GDM1 (cell line): ENCODE data around the gene NEURL1.

Experiments
- DNase-seq: peaks from one replicate; lab custom pipeline; 2025; lab: John Stamatoyannopoulos, UW

The NEURL1 gene

DNA sequence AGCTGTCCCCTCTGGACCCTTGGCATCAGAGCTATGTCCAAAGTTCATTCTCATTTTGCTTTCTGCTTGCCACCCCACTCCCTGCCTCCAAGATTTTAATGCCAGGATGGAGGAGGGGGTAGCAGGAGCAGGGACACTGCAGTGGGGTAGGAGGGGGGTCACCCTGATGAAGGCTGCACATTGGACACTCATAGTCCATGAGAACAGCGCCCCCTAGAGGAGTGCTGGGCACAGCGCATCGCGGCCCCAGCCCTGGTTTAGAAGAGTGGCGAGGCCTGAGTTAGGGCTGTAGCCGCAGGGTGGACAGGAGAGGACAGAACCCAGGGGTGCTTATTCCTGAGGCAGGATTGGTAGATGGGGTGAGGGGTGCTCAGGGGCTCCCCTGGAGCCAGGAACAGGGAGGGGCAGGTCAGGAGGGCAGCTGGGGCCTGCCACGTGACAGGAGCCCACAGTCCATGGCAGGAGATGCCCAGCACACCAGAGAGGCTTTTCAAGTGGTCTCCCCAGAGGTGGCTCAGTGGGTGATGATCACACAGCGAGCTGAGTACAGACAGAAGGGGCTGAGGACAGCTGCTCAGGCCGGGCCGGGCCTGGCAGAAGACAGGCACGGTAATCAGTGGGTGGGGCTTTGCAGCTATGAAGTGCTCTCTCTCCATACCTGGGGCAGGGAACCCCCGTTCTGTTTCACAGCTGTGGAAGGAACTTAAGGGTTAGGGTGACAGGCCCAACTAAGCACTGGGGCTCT lies 71.4 kb downstream of the NEURL1 start:
- no peak for DNase-seq

- DNase-seq, result no peak
These were observed 73.0 kb downstream of the NEURL1 start for GRCh38 chr10:103566536-103566935.

DNA sequence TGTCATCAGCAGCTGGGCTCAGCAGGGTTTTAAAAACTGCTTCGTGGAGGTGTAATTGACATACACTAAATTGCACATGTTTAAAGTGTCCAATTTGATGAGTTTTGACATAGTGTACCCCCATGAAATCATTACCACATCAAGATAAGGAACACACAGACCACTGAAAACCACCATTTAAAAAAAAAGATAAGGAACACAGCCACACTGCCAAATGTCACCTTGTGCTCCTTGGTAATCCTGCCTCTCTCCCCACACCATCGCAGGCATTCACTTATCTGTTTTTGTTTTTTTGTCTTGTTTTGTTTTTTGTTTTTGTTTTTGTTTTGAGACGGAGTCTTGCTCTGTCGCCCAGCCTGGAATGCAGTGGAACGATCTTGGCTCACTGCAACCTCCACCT lies 75.0 kb downstream of the NEURL1 start:
- DNase-seq, result no peak

DNA sequence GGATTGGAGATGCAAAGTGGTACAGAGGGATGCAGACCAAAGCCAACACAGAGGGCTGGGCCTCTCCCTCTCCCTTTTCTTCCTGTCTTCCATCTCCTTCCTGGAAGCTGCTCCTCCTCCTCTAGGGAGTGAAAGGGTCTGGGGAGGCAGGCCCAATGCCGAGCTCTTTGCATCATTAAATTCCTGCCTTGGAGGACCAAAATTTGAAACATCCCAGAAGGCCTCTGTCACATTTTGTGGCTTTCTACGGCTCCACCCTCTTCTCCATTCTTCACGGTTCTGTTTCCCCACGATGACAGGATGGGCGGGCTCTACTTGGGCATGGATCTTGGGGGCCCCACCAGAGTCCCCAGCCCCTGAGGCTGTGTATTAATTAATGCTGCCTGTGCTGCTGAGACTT lies 76.4 kb downstream of the NEURL1 start:
- no peak for DNase-seq

DNA sequence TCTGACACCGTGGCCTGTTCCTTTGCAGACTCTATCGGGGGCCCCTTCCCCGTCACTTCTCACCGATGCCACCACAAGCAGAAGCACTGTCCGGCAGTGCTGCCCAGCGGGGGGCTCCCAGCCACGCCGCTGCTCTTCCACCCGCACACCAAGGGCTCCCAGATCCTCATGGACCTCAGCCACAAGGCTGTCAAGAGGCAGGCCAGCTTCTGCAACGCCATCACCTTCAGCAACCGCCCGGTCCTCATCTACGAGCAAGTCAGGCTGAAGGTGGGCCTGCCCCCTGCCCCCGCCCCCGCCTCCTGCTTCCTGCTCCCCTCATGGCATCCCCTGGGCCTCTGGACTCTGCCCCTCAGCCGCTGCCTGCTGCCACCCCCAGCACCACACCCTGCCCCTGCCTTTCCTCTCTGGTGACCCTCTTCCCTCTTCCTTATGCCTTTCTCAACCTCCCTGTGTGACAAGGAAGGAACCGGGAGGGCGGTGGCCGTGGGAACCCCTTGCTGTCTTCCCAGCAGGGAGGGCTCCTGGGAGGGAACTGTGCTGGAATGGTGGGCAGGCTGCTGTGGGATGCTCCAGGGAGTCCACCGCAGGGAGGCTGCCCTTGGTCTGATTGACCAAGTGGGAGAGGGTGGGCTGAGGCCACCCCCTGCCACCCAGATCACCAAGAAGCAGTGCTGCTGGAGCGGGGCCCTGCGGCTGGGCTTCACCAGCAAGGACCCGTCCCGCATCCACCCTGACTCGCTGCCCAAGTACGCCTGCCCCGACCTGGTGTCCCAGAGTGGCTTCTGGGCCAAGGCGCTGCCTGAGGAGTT lies 77.5 kb downstream of the NEURL1 start:
- no peak for DNase-seq

DNA sequence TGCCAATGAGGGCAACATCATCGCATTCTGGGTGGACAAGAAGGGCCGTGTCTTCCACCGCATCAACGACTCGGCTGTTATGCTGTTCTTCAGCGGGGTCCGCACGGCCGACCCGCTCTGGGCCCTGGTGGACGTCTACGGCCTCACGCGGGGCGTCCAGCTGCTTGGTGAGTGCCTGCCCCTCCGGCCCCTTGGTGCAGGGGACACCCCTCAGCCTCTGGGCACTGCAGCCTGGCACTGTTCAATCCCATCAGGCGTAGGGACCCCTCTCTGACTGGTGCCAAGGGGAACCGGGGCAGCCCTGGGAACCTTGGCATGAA lies 78.1 kb downstream of the NEURL1 start:
- DNase-seq, result no peak

- DNase-seq, result no peak
These were observed 79.1 kb downstream of the NEURL1 start for GRCh38 chr10:103572347-103573204.

DNA sequence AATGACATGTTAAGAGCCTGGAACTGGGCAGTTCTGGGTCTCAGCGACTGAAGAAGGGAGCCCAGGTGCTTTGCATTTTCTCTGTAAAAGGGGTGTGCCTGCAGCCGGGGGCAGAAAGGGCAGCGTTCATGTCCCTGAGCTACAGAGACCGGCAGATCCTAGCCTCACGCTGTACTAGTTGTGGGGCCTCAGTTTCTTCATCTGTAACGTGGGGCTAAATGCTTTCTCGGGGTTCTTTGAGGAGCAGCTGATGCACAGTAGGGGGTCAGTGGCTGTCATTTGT lies 79.6 kb downstream of the NEURL1 start:
- no peak for DNase-seq

DNA sequence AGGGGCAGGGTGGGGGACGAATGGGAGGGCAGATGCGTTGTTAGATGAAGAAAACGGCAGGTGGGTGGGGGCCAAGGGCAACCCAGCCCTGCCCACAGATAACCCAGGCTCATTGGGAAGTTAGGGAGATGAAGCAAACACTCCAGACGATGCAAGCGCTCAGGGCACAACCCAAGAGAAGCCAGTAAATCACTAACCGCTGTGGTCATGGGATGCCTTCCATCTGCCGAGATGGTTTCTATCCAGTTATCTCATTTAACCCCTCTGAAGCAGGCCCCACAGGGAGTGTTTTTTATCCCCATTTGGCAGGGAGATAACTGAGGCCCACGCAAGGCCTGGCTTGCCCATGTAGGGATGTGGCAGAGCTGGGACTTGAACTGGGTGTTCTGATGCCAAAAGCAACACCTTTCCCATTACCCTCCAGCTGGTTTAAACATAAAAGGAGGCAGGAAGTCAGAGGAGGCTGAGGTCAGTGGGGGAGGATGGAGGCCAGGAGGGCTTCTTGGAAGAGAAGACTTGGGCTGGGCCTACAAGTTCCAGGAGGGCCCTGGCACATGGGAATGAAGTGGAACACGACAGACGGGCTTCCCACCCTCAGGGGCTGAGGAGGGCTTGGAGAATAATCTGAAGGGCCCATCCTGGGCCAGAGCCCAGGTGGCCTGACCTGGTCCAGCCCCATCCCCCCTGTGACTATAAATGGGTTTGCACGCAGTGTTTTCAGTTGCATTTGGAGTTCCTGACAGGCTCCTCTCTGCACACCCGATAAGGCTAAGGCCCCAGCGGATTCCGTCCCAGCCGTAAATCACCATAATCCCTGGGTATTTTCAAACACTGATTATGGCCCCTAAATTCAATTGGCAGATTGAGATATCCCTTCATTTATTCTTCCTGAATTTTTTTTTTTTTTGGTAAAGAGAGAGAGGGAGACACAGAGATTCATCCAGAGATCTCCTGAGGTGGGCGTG lies 80.9 kb downstream of the NEURL1 start:
- DNase-seq, result no peak

DNA sequence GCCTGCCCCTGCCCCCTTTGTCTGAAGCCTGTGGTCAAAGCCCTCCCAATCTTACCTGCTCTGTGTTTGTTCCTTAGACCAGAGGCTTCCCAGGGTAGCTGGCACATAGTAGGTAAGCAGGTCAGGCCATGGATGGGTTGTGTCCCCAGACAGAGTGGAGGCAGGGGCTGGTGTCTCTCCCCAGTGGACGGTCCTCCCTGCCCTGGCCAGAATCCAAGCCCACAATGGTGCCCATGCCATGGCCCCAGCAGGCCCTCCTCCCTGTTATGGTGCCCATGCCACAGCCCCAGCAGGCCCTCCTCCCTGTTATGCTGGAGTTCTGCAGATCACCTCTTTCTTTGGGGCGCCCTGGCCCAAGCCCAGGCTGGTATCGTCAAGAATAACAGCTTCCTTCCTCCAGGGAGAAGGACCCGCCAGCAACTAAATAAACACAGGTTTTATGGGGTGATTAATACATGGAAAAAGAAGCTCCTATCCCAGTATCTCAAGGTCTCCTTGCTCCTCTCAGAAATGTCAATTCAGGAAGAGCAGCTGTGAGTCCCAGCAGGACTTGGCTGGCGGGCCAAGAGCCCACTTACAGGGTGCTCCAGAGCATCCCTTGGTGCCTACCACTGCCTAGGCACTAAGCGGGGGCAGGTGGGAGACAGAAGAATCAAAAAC lies 82.0 kb downstream of the NEURL1 start:
- no peak for DNase-seq

DNA sequence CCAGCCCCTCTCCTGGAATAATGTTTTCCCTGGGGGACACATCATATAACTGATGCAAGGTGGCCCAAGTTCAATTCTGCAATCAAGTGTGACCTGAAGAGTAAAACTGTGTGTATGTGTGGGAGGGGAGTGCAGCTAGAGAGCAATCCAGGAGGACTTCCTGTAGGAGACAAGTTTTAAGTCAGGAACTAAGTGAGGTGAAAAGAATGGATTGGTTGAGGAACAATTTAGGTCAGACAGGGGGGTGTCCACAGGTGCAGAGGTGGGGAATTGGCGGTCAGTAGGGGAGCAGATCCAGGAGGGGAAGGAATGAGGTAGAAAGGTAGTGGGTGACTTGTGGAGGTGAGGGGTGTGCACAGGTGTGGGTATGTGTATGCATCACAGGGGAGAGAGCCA lies 82.6 kb downstream of the NEURL1 start:
- no peak for DNase-seq

DNA sequence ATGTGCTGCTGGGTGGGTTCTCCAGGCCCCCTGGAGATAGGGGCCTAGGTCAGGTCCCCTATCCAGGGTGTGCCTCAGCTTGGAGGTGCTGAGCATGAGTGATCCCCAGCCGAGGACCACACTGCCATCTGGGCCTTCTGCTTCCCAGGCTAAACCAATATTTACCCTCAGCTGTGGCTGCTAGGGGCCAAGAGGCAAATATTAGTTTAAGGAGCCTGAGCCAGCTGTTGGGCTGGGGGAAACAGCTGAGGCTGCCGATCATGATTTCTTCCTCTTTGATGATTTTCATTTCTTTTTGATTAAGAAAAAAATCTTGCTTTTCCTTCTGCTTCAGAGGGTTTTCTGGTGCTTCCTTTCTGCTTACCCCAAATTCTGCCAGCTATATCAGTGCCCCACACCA lies 83.4 kb downstream of the NEURL1 start:
- no peak for DNase-seq

DNA sequence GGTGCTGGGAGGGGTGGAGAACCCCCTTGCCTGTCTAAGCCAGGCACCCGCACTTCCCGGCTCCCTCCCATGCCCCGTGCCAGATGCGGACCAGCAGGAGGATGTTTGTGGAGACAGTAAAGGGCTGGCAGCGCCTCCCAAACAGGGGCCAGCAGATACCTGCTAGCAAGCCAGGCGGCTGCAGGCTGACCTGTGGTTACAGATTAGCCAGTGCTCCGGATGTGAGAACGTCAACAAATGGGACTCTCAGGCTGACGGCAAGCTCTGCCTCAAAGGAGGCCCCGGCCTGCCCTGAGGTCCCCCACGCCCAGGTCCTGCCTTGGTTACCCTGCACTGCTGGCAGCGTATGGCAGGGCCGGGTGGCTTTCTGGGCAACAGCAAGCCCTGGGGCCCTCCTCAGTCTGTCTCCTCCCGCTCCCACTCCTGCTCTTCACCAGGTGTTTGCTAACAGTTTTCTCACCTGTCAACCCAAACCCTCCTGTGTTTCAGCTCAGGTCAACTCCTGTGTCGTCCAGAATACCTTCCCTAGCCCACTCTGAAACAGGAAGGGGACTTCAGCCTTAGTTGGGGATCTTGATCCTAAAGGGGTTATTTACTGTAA lies 85.4 kb downstream of the NEURL1 start:
- DNase-seq, result no peak

DNA sequence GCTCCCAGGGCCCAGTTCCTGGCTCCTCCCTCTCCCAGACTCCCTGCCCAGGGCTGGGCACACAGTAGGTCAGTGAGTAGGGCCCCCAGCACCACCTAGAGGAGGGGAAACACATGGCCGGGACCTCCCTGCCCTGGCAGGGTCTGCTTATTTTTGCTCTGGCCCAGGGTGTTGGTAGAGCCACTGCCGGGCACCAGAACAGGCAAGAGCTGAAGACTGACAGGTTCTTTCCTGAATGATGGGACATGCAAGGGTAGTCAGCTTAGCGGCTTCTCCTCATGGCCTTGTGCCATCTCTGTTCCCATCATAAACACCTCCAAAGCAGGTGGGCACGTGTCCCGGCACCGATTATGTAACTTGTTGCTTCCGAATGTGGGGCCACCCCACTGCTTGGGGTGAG lies 86.5 kb downstream of the NEURL1 start:
- DNase-seq, result no peak

- no peak for DNase-seq
These were observed 86.9 kb downstream of the NEURL1 start for GRCh38 chr10:103580430-103580829.

- DNase-seq, result no peak
These were observed 88.0 kb downstream of the NEURL1 start for GRCh38 chr10:103581499-103581898.

GRCh38 chr10:103582331-103583123 lies 89.0 kb downstream of the NEURL1 start:
- no peak for DNase-seq

- DNase-seq, result no peak
These were observed 90.3 kb downstream of the NEURL1 start for GRCh38 chr10:103583871-103584215.

DNA sequence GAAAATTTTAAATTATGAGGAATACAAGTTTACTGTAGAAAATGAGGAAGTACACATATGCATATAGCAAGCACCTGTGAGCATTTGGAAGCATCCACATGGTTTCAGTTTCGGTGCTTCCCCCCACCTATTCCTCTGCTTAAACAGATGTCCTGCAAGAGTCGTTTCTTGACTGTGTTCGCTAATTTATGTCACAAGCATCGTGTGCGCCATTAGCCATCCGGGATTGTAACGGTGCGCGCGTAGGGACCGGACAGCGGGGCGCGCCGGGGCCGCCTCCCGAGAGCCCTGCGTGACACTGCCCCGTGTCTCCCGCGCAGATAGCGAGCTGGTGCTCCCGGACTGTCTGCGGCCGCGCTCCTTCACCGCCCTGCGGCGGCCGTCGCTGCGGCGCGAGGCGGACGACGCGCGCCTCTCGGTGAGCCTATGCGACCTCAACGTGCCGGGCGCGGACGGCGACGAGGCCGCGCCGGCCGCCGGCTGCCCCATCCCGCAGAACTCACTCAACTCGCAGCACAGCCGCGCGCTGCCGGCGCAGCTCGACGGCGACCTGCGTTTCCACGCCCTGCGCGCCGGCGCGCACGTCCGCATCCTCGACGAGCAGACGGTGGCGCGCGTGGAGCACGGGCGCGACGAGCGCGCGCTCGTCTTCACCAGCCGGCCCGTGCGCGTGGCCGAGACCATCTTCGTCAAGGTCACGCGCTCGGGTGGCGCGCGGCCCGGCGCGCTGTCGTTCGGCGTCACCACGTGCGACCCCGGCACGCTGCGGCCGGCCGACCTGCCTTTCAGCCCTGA lies 90.9 kb downstream of the NEURL1 start:
- DNase-seq, result no peak
